ENCODE results near the gene RUVBL1.

RUVBL1 gene

GRCh38 chr3:128073185-128073725, 50.4 kb downstream of the RUVBL1 start:
- no peak for TF ChIP-seq CTCF (IDR thresholded peaks at IDR 0.05; ENCODE audit: low read depth, low read length)

GRCh38 chr3:128072454-128073184, 51.0 kb downstream of the RUVBL1 start:
- H3K4me3 ChIP-seq (ENCODE audit: low read depth, low read length) = no peak overlapping the region
- TF ChIP-seq CTCF (IDR thresholded peaks at IDR 0.05; ENCODE audit: low read depth, low read length) = no peak

More at GRCh38 chr3:128073185-128073725, 50.4 kb downstream of the RUVBL1 start:
- H3K4me3 ChIP-seq (ENCODE audit: low read depth, low read length) = no peak overlapping the region

- TF ChIP-seq CTCF (IDR thresholded peaks at IDR 0.05; ENCODE audit: low read depth, low read length) = no peak
- no peak overlapping the region for H3K4me3 ChIP-seq (ENCODE audit: low read depth, low read length)
Observed at GRCh38 chr3:128071771-128072453, 51.7 kb downstream of the RUVBL1 start.

GRCh38 chr3:128070898-128071591, 52.6 kb downstream of the RUVBL1 start:
- TF ChIP-seq CTCF (IDR thresholded peaks at IDR 0.05; ENCODE audit: low read depth, low read length) = no peak
- H3K4me3 ChIP-seq (ENCODE audit: low read depth, low read length) = no peak overlapping the region

- H3K4me3 ChIP-seq (ENCODE audit: low read depth, low read length) = no peak overlapping the region
- TF ChIP-seq CTCF (IDR thresholded peaks at IDR 0.05; ENCODE audit: low read depth, low read length) = no peak
Observed at GRCh38 chr3:128069271-128069670, 54.3 kb downstream of the RUVBL1 start.

- no peak overlapping the region for H3K4me3 ChIP-seq (ENCODE audit: low read depth, low read length)
Observed at GRCh38 chr3:128068156-128068620, 55.4 kb downstream of the RUVBL1 start.

More at GRCh38 chr3:128068156-128068620, 55.4 kb downstream of the RUVBL1 start:
- peak; percentile 64 for TF ChIP-seq CTCF (IDR thresholded peaks at IDR 0.05; ENCODE audit: low read depth, low read length)

All from WI38 (cell line).